HG02759 (cell line): ENCODE data around the gene ANXA4.
A peak's percentile ranks its signal among the peaks of the same experiment; 100 is the strongest.
"Not testable (repeated sequence)": the region's sequence is repeated elsewhere in the genome, so short reads cannot be mapped to it uniquely, and the experiment has no call there.

Experiments
- ATAC-seq: cut with Tn5 transposase; IDR thresholded peaks from one replicate; pipeline ENCODE4 v1.9.1; 2021; ENCODE audit warnings: mild to moderate bottlenecking, moderate library complexity; ENCODE audit not compliant: unreplicated experiment

The ANXA4 gene

DNA sequence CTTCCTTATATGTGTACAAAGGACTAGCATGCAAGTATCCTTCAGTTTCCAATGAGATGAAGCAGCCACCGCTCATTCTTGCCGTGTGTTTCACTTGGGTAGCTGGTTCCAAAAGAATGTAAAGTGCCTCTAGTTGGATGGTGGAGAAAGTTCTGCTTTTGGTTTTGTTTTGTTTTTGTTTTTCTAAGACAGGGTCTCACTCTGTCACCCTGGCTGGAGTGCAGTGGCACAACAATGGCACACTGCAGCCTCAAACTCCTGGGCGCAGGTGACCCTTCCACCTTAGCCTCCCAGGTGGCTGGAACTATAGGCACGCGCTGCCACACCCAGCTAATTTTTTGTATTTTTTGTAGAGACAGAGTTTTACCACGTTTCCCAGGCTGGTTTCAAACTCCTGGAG is 8.3 kb downstream of the ANXA4 start:
- no peak for ATAC-seq

GRCh38 chr2:69753659-69754363 is 11.9 kb downstream of the ANXA4 start:
- no peak for ATAC-seq

GRCh38 chr2:69754633-69755032 is 12.7 kb downstream of the ANXA4 start:
- no peak for ATAC-seq

DNA sequence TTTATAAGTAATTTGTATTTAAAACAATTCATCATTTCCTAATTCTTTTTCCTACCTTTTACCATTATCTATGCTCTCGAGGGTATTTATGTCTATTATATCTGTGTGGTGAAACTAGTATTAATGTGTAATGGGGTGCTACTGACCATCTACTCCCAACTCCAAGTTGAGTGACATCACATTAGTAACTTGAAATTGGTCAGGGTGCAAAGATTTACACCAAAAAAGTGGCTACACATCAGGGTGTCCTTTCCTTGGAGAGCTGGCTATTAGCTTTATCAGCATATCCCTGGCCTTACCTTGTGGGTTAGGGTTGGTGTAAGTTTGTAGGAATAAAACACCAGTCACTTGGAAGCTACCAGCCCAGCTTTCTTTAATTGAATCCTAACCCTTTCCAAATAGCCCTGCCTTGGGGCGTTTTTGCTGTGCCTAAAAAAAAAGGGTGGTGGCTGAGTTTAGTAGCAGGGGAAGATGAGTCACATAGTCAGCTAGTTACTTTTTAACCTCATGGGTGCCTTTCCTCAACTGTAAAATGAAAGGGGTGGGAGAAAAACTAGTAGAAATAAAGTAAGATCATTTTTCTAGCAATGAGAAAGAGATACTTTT is 14.0 kb downstream of the ANXA4 start:
- peak; percentile 77 for ATAC-seq

GRCh38 chr2:69762025-69762424 is 20.1 kb downstream of the ANXA4 start:
- ATAC-seq, result no peak

DNA sequence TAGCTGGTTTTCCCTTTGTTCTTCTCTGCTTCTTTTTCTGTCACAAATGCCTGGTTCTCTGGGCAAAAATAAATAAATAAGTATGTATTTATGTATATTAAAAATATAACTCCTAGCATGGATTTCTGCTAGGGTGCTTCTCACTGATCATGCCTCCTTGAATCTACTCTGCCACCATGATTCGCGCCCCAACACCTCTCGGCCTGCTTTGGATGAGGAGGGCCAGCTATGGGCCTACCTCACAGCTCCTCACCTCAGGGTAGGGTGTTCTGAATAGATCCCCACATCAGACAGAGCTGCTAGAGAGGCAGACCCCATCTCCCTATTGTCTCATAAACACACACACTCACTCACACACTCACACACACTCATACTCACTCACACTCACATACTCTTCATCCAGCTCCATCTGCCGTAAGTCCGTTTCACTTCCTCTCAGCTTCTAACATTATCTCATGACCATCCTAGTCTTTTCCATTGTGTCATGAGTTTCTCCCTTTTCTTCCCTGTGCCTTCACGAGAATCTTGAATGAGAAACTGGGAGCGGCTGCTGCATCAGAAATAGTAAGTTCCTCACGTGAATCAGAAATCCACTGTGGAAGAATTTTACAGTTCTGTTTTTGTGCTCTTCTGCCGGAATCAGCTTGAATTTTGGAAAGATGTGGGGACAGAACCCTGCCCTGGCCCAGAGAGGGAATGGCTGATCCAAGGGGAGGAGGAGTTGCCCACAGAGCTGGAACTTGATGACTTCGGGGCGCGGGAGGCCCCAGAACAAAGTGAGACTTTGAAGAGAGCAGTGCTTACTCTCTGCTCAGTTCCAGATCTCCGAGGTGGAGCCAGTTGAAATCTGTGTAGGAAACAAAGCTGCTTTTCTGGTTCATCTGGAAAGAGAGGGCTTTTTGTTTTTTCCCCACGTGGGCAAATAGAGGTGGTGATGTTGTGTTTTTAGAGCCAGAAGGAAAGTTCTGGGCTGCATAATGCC is 20.9 kb downstream of the ANXA4 start:
- ATAC-seq, result no peak

- not testable (repeated sequence) for ATAC-seq
Measured at GRCh38 chr2:69763831-69764230, 21.9 kb downstream of the ANXA4 start.

GRCh38 chr2:69764286-69765095 is 22.6 kb downstream of the ANXA4 start:
- ATAC-seq, result peak; percentile 51

DNA sequence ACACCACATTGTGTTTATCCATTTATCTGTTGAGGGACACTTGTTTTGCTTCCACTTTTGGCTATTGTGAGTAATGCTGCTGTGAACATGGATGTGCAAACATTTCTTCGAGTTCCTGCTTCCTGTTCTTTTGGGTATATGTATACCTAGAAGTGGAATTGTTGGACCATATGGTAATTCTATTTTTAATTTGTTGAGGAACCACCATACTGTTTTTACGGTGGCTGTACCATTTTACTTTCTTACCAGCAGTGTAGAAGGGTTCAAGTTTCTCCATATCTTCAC is 23.1 kb downstream of the ANXA4 start:
- ATAC-seq, result no peak

- ATAC-seq, result no peak
Measured at GRCh38 chr2:69766014-69766413, 24.1 kb downstream of the ANXA4 start.

DNA sequence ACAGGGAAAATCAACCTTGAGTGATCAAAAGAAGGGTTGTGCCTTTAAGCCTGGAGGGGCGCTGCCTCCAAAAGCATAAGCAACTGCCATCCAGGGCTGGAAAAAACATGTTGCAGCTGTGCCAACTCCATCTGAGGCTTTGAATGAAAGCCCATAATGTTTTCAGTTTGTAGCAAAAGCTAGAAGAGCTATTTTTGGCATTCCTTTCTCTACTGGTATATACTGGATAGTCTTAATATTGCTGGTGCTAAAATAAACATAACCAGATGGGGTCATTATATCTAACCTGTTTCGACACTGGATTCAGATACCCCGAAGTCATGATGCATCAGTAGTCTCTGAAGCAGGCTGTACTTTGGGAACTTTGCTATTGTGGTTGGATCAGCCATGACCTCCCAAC is 25.1 kb downstream of the ANXA4 start:
- no peak for ATAC-seq

DNA sequence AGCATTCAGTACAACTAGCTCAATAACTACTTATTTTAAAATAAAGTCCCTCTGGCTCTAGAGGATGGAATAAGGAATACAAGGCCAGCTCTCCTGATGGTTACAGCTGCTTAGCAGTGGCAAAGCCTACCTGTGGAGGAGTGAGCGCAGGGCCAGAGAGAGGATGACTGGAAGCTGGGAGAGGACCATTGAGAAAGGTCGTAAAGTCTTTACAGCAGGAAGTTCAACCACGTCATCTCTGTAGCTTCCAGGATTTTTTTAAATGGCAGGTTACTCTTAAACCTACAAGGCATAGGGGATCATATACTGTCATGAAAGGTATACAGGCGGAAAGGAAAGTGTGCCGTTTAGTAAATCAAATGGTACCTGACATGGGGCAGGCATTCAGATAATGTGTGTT is 26.3 kb downstream of the ANXA4 start:
- ATAC-seq, result no peak

DNA sequence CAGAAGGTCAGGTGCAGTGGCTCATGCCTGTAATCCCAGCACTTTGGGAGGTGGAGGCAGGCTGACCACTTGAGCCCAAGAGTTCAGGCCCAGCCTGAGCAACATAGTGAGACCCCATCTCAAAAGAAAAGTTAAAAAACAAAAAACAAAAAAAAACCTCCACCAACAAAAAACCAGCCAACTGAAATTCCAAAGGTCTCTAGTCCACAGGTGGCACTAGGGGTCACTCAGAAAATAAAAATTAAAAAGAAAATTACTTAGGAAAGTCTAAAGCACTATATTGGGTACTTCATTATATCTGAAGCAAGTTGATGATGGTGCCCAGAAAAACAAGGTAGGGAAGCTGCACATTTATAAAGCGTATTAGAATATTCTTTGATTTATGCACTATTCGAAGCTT is 26.9 kb downstream of the ANXA4 start:
- ATAC-seq, result no peak

DNA sequence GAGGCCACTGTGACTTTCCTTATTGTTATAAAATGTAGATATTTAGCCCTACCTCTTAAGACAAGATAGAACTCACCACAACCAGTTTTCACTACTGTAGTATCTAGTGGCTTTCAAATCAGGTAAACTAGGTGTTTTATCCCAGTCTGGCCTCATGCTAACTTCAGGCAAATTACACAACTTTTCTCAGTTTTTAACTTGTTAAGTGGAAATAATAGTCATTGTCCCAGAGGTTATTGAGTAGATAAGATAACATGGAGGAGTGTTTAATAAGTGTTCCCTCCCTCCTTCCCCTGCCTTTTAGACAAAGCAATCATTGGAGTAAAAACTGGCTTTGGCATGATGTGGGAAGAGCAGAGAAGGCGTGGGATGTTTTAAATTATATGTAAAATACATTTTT is 27.3 kb downstream of the ANXA4 start:
- no peak for ATAC-seq

DNA sequence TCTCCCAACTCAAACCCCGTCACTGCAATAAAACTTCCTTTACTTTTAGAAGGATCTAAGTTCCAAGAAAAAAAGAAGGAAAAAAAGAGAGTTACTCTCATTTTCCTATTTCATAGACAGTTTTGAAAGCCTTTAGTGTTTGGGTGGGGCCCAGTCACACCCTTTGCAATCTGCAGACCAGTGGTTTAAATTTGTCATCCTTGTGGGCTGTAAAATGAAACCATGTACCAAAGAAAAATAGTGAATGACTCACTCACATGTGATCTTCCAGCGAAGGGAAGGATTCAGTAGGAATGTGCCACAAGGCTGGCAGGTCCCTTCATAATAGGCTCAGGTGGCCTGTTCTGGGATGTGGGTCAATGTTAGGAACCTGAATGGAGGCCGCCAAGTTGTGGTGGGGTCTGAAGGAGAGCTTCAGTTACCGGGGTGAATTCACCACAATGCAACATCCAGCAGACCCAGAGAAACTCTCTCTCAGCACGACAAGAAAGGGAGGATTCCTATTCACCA is 28.3 kb downstream of the ANXA4 start:
- ATAC-seq, result no peak

DNA sequence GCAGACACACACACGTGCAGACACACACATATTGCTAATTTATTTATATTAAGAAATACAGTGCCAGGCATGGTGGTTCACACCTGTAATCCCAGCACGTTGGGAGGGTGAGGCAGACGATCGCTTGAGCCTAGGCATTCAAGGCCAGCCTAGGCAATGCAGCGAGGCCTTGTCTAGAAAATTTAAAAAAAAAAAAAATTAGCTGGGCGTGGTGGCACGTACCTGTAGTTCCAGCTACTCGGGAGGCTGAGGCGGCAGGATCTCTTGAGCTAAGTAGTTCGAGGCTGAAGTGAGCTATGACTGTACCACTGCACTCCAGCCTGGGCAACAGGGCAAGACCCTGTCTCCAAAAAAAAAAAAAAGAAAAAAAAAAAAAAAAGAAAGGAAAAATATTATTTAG is 28.8 kb downstream of the ANXA4 start:
- ATAC-seq, result no peak

- ATAC-seq, result no peak
Measured at GRCh38 chr2:69771461-69771860, 29.5 kb downstream of the ANXA4 start.

DNA sequence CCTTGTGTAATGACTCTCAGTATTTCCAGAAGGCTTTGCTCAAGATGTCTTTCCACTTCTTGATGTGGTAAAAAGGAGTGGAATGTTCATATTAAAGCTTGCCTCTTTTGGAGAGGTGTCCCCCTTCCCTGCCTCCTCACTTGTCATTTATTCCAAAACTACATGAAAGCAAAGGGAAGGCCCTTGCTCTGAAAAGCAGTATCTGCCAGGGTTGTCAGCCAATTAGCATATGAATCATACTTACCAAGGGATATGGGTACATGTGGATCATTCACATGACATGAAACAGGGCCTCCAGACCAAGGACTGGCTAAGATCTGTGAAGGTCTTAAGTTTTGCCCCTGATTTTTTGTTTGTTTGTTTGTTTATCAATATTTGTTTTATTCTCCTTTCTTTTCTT is 31.3 kb downstream of the ANXA4 start:
- no peak for ATAC-seq

DNA sequence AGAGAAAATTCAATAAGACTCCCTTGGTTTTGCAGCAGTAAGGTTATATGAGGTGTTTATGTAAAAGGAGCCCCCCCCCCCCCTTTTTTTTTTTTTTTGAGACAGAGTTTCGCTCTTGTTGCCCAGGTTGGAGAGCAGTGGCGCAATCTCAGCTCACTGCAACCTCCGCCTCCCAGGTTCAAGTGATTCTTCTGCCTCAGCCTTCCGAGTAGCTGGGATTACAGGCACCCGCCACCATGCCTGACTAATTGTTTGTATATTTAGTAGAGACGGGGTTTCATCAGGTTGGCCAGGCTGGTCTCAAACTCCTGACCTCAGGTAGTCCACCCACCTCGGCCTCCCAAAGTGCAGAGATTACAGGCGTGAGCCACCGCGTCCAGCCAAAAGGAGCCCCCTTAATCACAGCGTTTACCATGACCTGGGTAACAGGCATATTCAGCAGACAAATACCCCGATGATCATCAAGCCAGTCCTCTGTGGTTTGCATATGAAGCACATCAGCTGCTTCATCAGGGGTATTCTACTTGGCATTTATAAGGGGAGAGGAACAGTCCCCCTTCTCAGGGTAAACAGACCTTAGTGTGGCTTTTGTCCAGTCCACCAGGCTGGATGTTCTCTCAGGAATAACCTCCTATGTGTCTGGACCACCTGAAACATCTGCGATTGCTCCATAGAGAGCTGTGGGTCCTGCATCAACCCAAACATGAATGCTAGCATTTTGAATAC is 32.5 kb downstream of the ANXA4 start:
- ATAC-seq, result peak; percentile 15
